Liver (tissue), 9 donors: Measurements from ENCODE around the gene CUZD1. TPM values are rescaled to one million over a fixed set of nuclear protein-coding genes. Genes with fewer than 3 reads are reported as not detected.

ENCODE experiments used
- DNase-seq: peaks from one replicate; pipeline ENCODE4 v3.0.0-alpha.2; 2017; ENCODE audit warnings: low spot score
- H3K27ac ChIP-seq, 2 donors: one replicate each; pipeline ENCODE4 v1.7.0; 2013; ENCODE audit warnings: inconsistent platforms in 2 of 2, low read length in 2 of 2, control low read depth in 1 of 2, low read depth in 1 of 2, mild to moderate bottlenecking in 1 of 2
- H3K27me3 ChIP-seq, 4 donors: one replicate each; pipeline versions ENCODE4 v1.6.1 to v1.7.0; 2013; ENCODE audit warnings: low read length in 3 of 4, inconsistent platforms in 1 of 4, mild to moderate bottlenecking in 1 of 4, moderate library complexity in 1 of 4; ENCODE audit not compliant: control insufficient read depth in 4 of 4, insufficient read depth in 4 of 4
- H3K36me3 ChIP-seq, 4 donors: one replicate each; pipeline versions ENCODE4 v1.6.1 to v1.7.0; 2013; ENCODE audit warnings: low read length in 3 of 4, mild to moderate bottlenecking in 3 of 4, low read depth in 1 of 4, moderate library complexity in 1 of 4; ENCODE audit not compliant: control insufficient read depth in 4 of 4, insufficient read depth in 3 of 4
- H3K4me1 ChIP-seq, 4 donors: one replicate each; pipeline versions ENCODE4 v1.6.1 to v1.7.0; 2013; ENCODE audit warnings: low read length in 3 of 4, mild to moderate bottlenecking in 3 of 4, moderate library complexity in 1 of 4; ENCODE audit not compliant: control insufficient read depth in 4 of 4, insufficient read depth in 4 of 4
- H3K4me3 ChIP-seq, 3 donors: one replicate each; pipeline versions ENCODE4 v1.6.1 to v1.7.0; 2013; ENCODE audit warnings: low read length in 3 of 3, control low read depth in 1 of 3, low read depth in 1 of 3, mild to moderate bottlenecking in 1 of 3
- H3K9ac ChIP-seq, 2 donors: one replicate each; pipeline ENCODE4 v1.7.0; 2013; ENCODE audit warnings: low read length in 2 of 2, mild to moderate bottlenecking in 2 of 2, moderate library complexity in 2 of 2, control low read depth in 1 of 2, low read depth in 1 of 2
- H3K9me3 ChIP-seq, 4 donors: one replicate each; pipeline versions ENCODE4 v1.6.1 to v1.7.0; 2013; ENCODE audit warnings: low read length in 3 of 4; ENCODE audit not compliant: control insufficient read depth in 4 of 4
- CTCF ChIP-seq: fragments of 150-350 bp; IDR thresholded peaks from 2 replicates; pipeline ENCODE4 v1.5.1; 2017; ENCODE audit warnings: improper control_type of control experiment, low read depth, low read length; ENCODE audit not compliant: missing input control
- EGR1 ChIP-seq, 2 donors: IDR thresholded peaks; 2 replicates each; pipeline ENCODE4 v1.6.1; 2016 to 2018; ENCODE audit warnings: antibody characterized with exemption in 2 of 2, low read depth in 2 of 2
- FOXA1 ChIP-seq: IDR thresholded peaks from 2 replicates; pipeline ENCODE4 v1.6.1; 2016; ENCODE audit warnings: antibody characterized with exemption
- GABPA ChIP-seq, 2 donors: IDR thresholded peaks in 1 of 2; conservative IDR thresholded peaks in 1 of 2; 2 replicates each; pipeline ENCODE4 v1.6.1; 2016; ENCODE audit warnings: antibody characterized with exemption in 2 of 2, mild to moderate bottlenecking in 1 of 2, moderate library complexity in 1 of 2
- HNF4A ChIP-seq, 2 donors: conservative IDR thresholded peaks; 2 replicates each; pipeline ENCODE4 v1.6.1; 2016; ENCODE audit warnings: antibody characterized with exemption in 2 of 2, mild to moderate bottlenecking in 2 of 2
- HNF4G ChIP-seq: IDR thresholded peaks from 2 replicates; pipeline ENCODE4 v1.6.1; 2016; ENCODE audit warnings: antibody characterized with exemption
- JUND ChIP-seq, 2 donors: IDR thresholded peaks; 2 replicates each; pipeline ENCODE4 v1.6.1; 2016; ENCODE audit warnings: antibody characterized with exemption in 2 of 2
- NR2F2 ChIP-seq: IDR thresholded peaks from 2 replicates; pipeline ENCODE4 v1.6.1; 2016; ENCODE audit warnings: antibody characterized with exemption
- RAD21 ChIP-seq, 2 donors: IDR thresholded peaks; 2 replicates each; pipeline ENCODE4 v1.6.1; 2016; ENCODE audit warnings: antibody characterized with exemption in 2 of 2, mild to moderate bottlenecking in 2 of 2
- RXRA ChIP-seq, 2 donors: IDR thresholded peaks; 2 replicates each; pipeline ENCODE4 v1.6.1; 2017 to 2018; ENCODE audit warnings: antibody characterized with exemption in 2 of 2, mild to moderate bottlenecking in 1 of 2
- TAF1 ChIP-seq: conservative IDR thresholded peaks from 2 replicates; pipeline ENCODE4 v1.6.1; 2016; ENCODE audit warnings: antibody characterized with exemption, mild to moderate bottlenecking
- YY1 ChIP-seq: IDR thresholded peaks from 2 replicates; pipeline ENCODE4 v1.6.1; 2016; ENCODE audit warnings: antibody characterized with exemption, mild to moderate bottlenecking
- ZBTB33 ChIP-seq: IDR thresholded peaks from 2 replicates; pipeline ENCODE4 v1.6.1; 2016; ENCODE audit warnings: antibody characterized with exemption
- WGBS: extraction: QIAGEN DNeasy Blood & Tissue Kit; methylation state at CpG from one replicate; pipeline ENCODE4 v1.1.7; 2013; 5-methylcytosine and 5-hydroxymethylcytosine counted together
- polyA plus RNA-seq, 2 donors: library from polyadenylated mRNA; stranded (reverse) in 1 of 2; unstranded in 1 of 2; fragments of 200-250 nt in 1 of 2; fragments of >200 nt in 1 of 2; fragmentation: Nextera tagmentation in 1 of 2; extraction: Ambion mirVana in 1 of 2; gene quantifications; one replicate each; pipeline versions ENCODE4 v1.2.1 to v1.2.3, GENCODE V29; 2013 to 2015
- total RNA-seq, 2 donors: library from RNA; depleted of rRNA; stranded (reverse); fragments of >200 nt; gene quantifications; one replicate each; pipeline ENCODE4 v1.2.3, GENCODE V29; 2014
- TF ChIP-seq, protein P1 (sequence below): IDR thresholded peaks from 2 replicates; pipeline ENCODE4 v1.6.1; 2016; ENCODE audit warnings: antibody characterized with exemption, mild to moderate bottlenecking
- TF ChIP-seq, protein P2 (sequence below): IDR thresholded peaks from 2 replicates; pipeline ENCODE4 v1.6.1; 2016; ENCODE audit warnings: antibody characterized with exemption
- TF ChIP-seq, protein P3 (sequence below): IDR thresholded peaks from 2 replicates; pipeline ENCODE4 v1.6.1; 2016; ENCODE audit warnings: antibody characterized with exemption
- donor health status: healthy.
- donor health status: healthy.
- donor health status: healthy.
- donor health status: healthy.
- donor health status: healthy.

Gene CUZD1
- total and polyA plus RNA-seq, 4 donors: 0.03 to 0.17 (median 0.10) TPM

DNA sequence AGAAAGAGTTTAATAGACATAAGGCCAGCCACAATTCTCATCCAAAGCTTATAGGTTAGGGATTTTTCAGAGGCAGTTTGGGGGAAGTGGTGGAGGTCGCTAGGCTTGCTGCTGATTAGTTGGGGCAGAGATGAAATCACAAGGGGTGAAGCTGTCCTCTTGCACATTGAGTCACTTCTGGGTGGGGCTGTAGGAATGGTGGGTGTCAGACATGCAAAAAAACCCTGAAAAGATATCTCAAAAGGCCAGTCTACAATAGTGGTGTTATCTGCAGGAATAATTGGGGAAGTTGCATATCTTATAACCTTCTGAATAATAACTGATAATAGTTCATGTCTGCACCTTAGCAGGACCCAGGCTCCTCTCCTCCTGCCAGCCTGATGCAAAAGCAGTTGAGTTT lies 31.6 kb upstream of the CUZD1 start:
- H3K4me1 ChIP-seq: peaks cover 5 to 16% (median 11%) of the 10 kb centered on the region in 4 donors
- H3K27ac ChIP-seq: no peak overlapping the region
- no peaks in the 10 kb centered on the region for H3K27me3 ChIP-seq
- whole genome bisulfite sequencing: 85% methylated on average over 1 of the region's 1 CpG
- DNase-seq: no peak
- H3K9me3 ChIP-seq: no peaks in the 10 kb centered on the region
- no peak overlapping the region for H3K4me3 ChIP-seq
- no peaks in the 10 kb centered on the region for H3K36me3 ChIP-seq
- TF ChIP-seq HNF4G (no peak), JUND (IDR thresholded peaks at IDR 0.05) (no peak), NR2F2 (no peak), TAF1 (no peak), RAD21 (IDR thresholded peaks at IDR 0.05) (no peak), FOXA1 (no peak), HNF4A (conservative IDR thresholded peaks at IDR 0.05) (no peak), EGR1 (IDR thresholded peaks at IDR 0.05; ENCODE audit: low read depth in 2 of 2) (no peak), ZBTB33 (no peak)
- H3K9ac ChIP-seq: no peak overlapping the region

GRCh38 chr10:122876467-122876855 lies 30.8 kb upstream of the CUZD1 start:
- TF ChIP-seq, protein P1, sequence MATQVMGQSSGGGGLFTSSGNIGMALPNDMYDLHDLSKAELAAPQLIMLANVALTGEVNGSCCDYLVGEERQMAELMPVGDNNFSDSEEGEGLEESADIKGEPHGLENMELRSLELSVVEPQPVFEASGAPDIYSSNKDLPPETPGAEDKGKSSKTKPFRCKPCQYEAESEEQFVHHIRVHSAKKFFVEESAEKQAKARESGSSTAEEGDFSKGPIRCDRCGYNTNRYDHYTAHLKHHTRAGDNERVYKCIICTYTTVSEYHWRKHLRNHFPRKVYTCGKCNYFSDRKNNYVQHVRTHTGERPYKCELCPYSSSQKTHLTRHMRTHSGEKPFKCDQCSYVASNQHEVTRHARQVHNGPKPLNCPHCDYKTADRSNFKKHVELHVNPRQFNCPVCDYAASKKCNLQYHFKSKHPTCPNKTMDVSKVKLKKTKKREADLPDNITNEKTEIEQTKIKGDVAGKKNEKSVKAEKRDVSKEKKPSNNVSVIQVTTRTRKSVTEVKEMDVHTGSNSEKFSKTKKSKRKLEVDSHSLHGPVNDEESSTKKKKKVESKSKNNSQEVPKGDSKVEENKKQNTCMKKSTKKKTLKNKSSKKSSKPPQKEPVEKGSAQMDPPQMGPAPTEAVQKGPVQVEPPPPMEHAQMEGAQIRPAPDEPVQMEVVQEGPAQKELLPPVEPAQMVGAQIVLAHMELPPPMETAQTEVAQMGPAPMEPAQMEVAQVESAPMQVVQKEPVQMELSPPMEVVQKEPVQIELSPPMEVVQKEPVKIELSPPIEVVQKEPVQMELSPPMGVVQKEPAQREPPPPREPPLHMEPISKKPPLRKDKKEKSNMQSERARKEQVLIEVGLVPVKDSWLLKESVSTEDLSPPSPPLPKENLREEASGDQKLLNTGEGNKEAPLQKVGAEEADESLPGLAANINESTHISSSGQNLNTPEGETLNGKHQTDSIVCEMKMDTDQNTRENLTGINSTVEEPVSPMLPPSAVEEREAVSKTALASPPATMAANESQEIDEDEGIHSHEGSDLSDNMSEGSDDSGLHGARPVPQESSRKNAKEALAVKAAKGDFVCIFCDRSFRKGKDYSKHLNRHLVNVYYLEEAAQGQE: no peak
- TF ChIP-seq RAD21 (IDR thresholded peaks at IDR 0.05): no peak
- TF ChIP-seq NR2F2: no peak
- no peak for TF ChIP-seq ZBTB33
- TF ChIP-seq GABPA (IDR thresholded peaks at IDR 0.05 in 1 of 2, conservative IDR thresholded peaks at IDR 0.05 in 1 of 2): no peak
- TF ChIP-seq, protein P2, sequence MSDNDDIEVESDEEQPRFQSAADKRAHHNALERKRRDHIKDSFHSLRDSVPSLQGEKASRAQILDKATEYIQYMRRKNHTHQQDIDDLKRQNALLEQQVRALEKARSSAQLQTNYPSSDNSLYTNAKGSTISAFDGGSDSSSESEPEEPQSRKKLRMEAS: no peak
- TF ChIP-seq, protein P3, sequence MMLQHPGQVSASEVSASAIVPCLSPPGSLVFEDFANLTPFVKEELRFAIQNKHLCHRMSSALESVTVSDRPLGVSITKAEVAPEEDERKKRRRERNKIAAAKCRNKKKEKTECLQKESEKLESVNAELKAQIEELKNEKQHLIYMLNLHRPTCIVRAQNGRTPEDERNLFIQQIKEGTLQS: no peak
- no peak for TF ChIP-seq TAF1
- TF ChIP-seq JUND (IDR thresholded peaks at IDR 0.05): no peak
- TF ChIP-seq CTCF: no peak
- TF ChIP-seq HNF4A (conservative IDR thresholded peaks at IDR 0.05): no peak
- TF ChIP-seq YY1: no peak
- no peak for TF ChIP-seq RXRA (IDR thresholded peaks at IDR 0.05)
- TF ChIP-seq FOXA1: no peak
- WGBS: 94% methylated on average over 1 of the region's 1 CpG
- H3K36me3 ChIP-seq: no peaks in the 10 kb centered on the region
- H3K27ac ChIP-seq: no peak overlapping the region
- H3K27me3 ChIP-seq: no peaks in the 10 kb centered on the region
- no peak overlapping the region for H3K4me3 ChIP-seq
- peaks cover 5 to 16% (median 11%) of the 10 kb centered on the region in 4 donors for H3K4me1 ChIP-seq
- no peak overlapping the region for H3K9ac ChIP-seq
- no peaks in the 10 kb centered on the region for H3K9me3 ChIP-seq
- no peak for DNase-seq
